Testis (tissue), 2 donors: ENCODE measurements around the gene TFF3.

ENCODE experiments used
- CTCF ChIP-seq, 3 experiments: fragments of 450-650 bp in 2 of 3; fragments of 200-600 bp in 1 of 3; sonication (generic) in 1 of 3; IDR thresholded peaks; one replicate each; pipeline ENCODE4 v1.5.1; 2016 to 2019; ENCODE audit warnings: antibody characterized with exemption in 3 of 3, mild to moderate bottlenecking in 2 of 3, moderate library complexity in 1 of 3
- POLR2A ChIP-seq: fragments of 450-650 bp; IDR thresholded peaks from one replicate; pipeline ENCODE4 v1.6.1; 2017; ENCODE audit warnings: antibody characterized with exemption, mild to moderate bottlenecking, moderate library complexity

GRCh38 chr21:42289926-42290325, 25.3 kb downstream of the TFF3 start:
- no peak for TF ChIP-seq CTCF (IDR thresholded peaks at IDR 0.05)
- TF ChIP-seq POLR2A = no peak
